HG03159 (cell line): Measurements from ENCODE around the gene NBPF1.
"Not testable (repeated sequence)": the region's sequence is repeated elsewhere in the genome, so short reads cannot be mapped to it uniquely, and the experiment has no call there.

Source experiments
- ATAC-seq: cut with Tn5 transposase; IDR thresholded peaks from one replicate; pipeline ENCODE4 v1.9.1; 2021; ENCODE audit warnings: mild to moderate bottlenecking, moderate library complexity; ENCODE audit not compliant: unreplicated experiment

NBPF1 gene

DNA sequence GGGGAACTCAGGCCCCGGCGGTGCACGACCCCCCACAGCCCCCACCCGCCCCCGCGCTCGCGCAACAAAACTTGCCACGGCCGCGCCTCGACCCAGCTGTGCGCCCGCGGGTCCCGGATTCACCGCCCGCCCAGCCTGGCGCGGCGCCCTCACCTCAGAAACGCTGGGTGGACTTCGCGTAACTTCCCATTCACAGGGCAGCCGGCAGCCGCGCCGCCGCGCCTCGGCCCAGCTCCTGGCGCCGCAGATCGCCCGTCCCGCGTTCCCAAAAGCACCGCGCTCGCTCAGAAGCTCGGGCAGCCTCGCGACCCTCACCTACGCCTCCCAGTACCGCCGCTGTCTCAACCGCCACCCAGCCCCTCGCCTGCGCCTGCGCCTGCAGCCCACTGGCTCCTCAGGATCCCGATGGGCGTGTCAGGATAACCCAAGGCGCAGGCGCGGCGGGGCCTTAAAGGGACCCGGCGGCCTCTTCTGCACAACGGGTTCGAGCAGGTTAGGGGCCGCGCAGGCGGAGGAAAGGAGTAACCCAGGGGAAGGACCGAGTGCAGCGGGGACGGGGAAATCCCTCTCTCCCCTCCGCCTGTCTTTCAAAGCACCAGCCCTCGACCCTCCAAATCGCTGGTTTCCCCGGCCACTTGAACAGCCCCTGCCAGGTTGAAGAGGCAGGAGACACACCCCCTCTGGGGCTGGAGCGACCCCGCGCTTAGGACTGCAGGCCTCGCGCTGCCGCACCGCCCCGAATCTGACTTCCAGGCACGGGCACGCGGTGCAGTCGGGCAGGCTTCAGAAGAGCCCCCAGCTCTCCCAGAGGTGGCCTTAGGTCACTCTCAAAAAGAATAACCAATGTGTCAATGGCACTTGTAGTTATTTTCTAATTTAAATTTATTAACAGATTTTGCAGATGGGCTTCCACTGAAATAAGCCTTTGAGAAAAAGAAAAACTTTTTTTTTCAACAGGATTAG lies at the start of gene NBPF1:
Gene NBPF1, minus strand, starts transcription at position 380 of the 963 bp plus-strand sequence.
- ATAC-seq: peak; percentile 78

DNA sequence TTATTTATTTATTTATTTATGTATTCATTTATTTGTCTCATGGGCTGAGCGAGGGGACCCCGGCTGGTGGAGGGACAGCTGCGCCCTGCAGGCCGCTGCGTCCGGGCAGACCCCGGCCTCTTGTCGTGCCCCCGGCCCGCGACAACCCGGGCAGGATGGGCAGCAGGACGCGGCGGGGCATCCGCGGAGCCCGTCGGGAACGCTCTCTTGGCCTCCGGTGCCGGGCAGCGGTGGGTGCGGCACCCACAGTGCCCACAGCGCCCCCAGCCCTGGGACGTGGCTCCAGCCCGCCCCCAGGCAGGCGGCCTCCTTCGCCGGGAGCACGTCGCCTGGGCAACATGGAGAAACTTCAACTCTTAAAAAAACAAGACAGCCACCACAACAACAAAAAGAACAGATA lies 44.9 kb upstream of the NBPF1 start:
- ATAC-seq: not testable (repeated sequence)

- not testable (repeated sequence) for ATAC-seq
These were observed 43.8 kb upstream of the NBPF1 start for GRCh38 chr1:16656981-16657683.

- not testable (repeated sequence) for ATAC-seq
These were observed 43.2 kb upstream of the NBPF1 start for GRCh38 chr1:16656574-16656973.

DNA sequence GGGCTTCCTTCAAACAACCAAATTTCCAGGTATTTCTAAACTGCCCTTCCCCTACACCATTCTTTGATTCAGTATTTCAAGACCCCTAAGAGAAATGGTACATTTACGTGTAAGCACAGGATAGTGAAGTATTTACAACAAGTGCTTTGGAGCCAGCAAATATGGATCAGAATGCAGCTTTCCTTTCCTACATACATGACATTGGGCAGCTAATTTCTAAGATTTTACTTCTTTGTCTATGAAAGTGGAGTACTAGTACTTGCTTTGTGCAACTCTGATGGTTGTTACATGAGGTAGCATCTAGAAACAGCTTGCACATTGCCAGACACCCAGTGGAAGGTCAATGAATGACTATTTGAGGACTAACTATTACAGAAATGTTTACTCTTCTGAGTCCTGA lies 38.2 kb upstream of the NBPF1 start:
- ATAC-seq: not testable (repeated sequence)

GRCh38 chr1:16649960-16650359 lies 36.6 kb upstream of the NBPF1 start:
- ATAC-seq: not testable (repeated sequence)

DNA sequence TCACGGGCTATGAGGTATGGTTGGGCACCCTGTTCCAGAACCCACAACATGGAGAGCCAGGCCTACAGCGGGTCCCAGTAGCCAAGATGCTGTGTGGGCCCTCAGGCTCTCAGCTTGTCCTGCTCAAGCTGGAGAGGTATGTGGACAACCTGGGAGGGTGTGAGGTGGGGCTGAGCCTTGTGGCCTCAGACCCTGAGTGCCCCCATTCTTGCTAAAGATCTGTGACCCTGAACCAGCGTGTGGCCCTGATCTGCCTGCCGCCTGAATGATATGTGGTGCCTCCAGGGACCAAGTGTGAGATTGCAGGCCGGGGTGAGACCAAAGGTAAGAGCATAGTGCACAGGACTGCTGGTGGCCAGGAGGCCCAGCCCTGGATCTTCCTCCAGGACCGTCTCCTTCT lies 36.0 kb upstream of the NBPF1 start:
- not testable (repeated sequence) for ATAC-seq

- not testable (repeated sequence) for ATAC-seq
These were observed 35.4 kb upstream of the NBPF1 start for GRCh38 chr1:16648756-16649155.

GRCh38 chr1:16648250-16648649 lies 34.9 kb upstream of the NBPF1 start:
- not testable (repeated sequence) for ATAC-seq

DNA sequence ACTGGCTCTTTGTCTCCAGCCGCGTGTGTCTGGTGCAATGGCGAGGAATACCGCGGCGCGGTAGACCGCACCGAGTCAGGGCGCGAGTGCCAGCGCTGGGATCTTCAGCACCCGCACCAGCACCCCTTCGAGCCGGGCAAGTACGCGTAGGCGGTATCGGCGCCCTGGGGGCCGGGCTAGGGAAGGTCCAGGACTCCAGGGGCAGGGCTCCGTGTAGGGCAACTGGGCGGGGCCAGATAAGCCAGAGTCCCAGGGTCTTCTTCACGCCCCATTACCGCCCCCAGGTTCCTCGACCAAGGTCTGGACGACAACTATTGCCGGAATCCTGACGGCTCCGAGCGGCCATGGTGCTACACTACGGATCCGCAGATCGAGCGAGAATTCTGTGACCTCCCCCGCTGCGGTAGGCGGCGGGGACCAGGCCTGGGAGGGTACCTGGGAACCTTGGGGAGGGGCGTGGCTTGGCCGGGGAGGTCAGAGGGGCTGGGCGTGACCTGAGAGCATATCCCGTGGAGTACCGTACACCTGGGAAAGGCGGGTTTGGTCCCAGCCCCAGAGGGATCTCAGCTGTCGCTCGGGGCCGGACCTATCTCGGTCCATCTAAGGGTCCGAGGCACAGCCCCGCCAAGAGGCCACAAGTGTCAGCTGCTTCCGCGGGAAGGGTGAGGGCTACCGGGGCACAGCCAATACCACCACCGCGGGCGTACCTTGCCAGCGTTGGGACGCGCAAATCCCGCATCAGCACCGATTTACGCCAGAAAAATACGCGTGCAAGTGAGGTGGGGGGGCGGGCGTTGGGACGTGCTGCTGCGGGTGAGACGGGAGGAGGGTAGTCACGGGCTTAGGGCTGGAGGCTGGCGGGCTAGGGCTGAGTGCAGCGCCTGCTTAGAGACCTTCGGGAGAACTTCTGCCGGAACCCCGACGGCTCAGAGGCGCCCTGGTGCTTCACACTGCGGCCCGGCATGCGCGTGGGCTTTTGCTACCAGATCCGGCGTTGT lies 34.1 kb upstream of the NBPF1 start:
- ATAC-seq: not testable (repeated sequence)

- not testable (repeated sequence) for ATAC-seq
These were observed 33.4 kb upstream of the NBPF1 start for GRCh38 chr1:16646716-16647115.

DNA sequence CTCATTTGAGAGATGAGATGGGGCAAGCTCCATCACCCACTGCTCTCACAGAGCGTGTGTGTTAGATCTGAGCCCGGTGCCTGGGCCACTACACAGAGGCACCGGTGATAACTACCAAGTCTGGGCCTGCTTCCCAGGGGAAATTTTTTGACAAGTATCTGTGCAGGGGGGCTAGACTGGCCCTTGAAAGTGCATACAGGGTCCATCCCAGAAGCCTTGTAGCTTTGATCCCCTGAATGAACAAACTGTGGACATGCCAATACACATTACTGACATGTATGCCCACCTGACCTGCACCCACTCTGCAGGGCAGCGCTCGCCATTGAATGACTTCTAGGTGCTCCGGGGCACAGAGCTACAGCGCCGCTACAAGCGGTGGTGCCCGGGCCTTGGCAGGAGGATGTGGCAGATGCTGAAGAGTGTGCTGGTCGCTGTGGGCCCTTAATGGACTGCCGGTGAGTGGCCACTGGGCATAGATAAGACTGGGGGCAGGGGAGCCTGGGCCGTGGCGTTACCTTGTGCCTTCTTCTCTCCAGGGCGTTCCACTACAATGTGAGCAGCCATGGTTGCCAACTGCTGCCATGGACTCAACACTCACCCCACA lies 32.8 kb upstream of the NBPF1 start:
- ATAC-seq: not testable (repeated sequence)

DNA sequence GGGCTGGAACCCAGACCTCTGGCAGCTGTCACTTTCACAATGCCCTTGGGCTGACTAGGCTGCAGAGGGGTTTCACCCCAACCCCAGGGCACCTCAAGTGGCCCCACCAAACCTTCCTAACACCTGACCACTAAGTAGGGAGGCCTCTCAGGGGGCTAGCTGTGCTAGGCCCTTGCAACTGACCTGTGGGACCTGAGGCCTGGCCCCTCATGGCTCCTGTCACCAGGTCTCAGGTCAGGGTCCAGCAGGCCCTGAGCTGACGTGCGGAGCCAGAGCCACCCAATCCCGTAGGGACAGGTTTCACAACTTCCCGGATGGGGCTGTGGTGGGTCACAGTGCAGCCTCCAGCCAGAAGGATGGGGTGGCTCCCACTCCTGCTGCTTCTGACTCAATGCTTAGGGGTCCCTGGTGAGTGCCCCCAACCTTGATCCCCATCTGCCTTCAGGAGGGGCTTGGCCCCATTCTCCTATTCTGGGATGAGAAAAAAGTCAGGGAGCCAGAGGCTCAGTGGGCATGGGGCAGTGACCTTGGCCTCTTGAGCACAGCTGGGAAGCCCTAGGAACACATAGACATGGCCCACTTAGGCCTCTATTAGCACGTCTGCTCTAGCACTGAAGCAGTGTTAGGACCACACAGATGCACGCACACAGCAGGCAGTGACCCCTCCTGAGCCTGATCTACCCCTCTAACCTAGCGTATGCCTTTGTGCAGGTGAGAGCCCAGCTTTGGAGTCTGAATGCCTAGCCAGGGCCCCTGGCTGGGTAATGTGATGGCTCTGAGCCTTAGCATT lies 32.1 kb upstream of the NBPF1 start:
- peak; percentile 1 for ATAC-seq

- ATAC-seq: peak; percentile 78
These were observed 31.3 kb upstream of the NBPF1 start for GRCh38 chr1:16644482-16645270.

GRCh38 chr1:16644193-16644481 lies 30.8 kb upstream of the NBPF1 start:
- ATAC-seq: no peak

DNA sequence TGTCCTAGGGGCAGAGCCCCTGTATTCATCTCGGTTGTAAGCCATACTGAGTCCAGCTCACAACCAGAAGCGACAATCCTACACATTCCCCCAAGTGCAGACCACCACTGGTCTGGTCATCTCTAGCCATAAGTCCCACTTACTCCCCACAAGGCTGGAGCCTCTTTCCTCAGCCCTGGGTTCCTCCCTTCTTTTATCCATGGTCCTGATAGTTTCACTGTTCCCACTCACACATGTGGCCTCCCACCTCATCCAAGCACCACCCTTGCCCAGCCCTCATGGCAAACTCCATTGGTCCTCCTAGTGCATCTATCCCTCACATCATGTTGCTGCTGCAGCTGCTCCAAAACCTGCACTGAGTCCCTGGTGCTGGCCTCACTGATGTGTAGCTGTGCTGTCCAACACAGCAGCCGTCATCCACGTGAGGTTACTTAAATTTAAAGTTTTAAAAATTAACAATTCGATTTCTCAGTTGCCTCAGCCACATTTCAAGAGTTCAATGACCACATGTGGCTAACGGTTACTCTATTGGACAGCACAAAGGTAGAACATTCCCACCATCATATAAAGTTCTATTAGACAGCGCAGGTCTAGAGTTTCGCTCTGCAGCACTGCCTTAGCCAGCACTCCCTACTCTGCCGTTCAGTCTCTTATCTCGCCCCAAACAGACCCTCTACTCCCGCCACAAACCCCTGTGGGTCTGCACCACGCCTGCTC lies 30.3 kb upstream of the NBPF1 start:
- ATAC-seq: peak; percentile 14

DNA sequence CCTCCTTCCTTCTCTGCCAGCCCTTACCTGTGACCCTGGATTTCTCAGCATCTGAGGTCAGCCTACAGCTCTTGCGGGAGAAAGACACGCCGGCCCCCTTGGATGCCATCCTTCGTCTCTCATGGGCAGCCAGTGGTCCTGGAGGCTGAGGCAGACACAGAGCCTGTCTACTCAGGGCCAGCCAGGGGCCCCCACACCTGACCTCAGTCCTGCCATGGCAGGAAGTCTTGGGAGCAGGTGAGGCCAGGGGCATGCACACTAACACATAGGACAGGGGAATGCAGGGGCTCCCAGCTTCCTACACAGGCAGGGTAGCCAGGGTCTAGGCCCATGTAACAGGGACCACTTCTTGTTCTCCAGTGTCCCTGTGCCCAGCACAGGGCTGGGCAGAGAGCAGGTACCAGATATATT lies 29.6 kb upstream of the NBPF1 start:
- ATAC-seq: not testable (repeated sequence)
